ENCODE measurements around the gene HMOX1. TPM values are rescaled to one million over a fixed set of nuclear protein-coding genes. Genes with fewer than 3 reads are reported as not detected.

Gene HMOX1
- total and polyA plus RNA-seq, 2 of the 8 experiments (the other 6 are each of a cell fraction or from before 2014, with no cell fraction given), result 25.0 to 41.6 TPM

DNA sequence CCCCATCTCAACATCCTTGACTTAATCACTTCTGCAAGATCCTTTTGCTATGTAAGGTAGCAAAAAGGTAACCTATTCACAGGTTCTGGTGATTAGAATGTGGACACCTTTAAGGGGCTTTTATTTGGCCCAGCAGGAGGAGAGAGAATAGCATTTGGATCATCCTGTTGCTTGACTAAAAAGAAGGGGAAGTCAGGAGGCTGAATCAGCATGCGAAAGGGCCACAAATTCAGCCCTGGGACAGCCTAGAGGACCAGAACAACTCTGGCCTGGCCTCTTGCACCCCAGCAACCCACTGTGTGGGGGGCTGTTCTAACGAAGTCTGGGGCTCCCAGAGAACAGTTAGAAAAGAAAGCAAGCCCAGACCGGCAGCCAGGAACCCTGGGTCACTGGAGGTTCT lies 3.2 kb upstream of the HMOX1 start:
- Histone ChIP-seq H2BK15ac (ENCODE audit: low read length) (no peak overlapping the region), H2BK120ac (replicated peaks; ENCODE audit: low read depth, low read length) (peak overlapping the region; percentile 67), H3K18ac (ENCODE audit: extremely low read depth, low read length) (peak overlapping the region; percentile 84), H3K27me3 (replicated peaks in 1 of 4; ENCODE audit: control insufficient read depth in 3 of 4, extremely low read depth in 1 of 4, insufficient read depth in 3 of 4, low read length in 3 of 4) (no peaks in the 10 kb centered on the region; a peak in 1 of 7 replicates), H4K5ac (ENCODE audit: insufficient read length, low read depth, low read length) (peak overlapping the region; percentile 8), H3K56ac (replicated peaks; ENCODE audit: insufficient read length, low read depth, low read length) (no peak overlapping the region), H2BK12ac (ENCODE audit: low read depth, low read length) (peak overlapping the region; percentile 91; the same call in 1 of the 2 replicates), H3K9me3 (ENCODE audit: insufficient read depth in 2 of 2, low read depth in 1 of 2, low read length in 1 of 2) (no peaks in the 10 kb centered on the region), H3K4me3 (ENCODE audit: extremely low read depth in 1 of 4, insufficient read depth in 2 of 4, low read depth in 3 of 4, low read length in 4 of 4) (no peak overlapping the region), H3K14ac (ENCODE audit: insufficient read length) (no peak overlapping the region), H2BK20ac (ENCODE audit: low read length) (peak overlapping the region; percentile 40; the same call in 1 of the 2 replicates), H3K79me2 (ENCODE audit: control insufficient read depth in 1 of 2, insufficient read depth in 2 of 2, low read length in 2 of 2) (peaks cover 0 to 4% of the 10 kb centered on the region in 2 experiments; a peak in 1 of 4 replicates), H3K9ac (replicated peaks in 1 of 4; ENCODE audit: extremely low read depth in 1 of 4, low read depth in 3 of 4, low read length in 3 of 4) (peak overlapping the region in 1 of 4 experiments; percentile 20; a peak in 2 of 7 replicates), H3K4me1 (replicated peaks in 1 of 4; ENCODE audit: control insufficient read depth in 3 of 4, insufficient read depth in 4 of 4, low read length in 3 of 4) (peaks cover 22 to 31% (median 26%) of the 10 kb centered on the region in 4 experiments), H3K23ac (ENCODE audit: insufficient read length) (no peak overlapping the region), H3K36me3 (ENCODE audit: control insufficient read depth in 2 of 4, insufficient read depth in 4 of 4, low read length in 3 of 4) (no peaks in the 10 kb centered on the region), H4K91ac (replicated peaks; ENCODE audit: insufficient read length, low read length) (peak overlapping the region; percentile 59), H3K27ac (ENCODE audit: low read depth, low read length) (peak overlapping the region; percentile 80; the same call in 1 of the 2 replicates), H4K20me1 (replicated peaks in 1 of 2; ENCODE audit: control insufficient read depth in 1 of 2, insufficient read depth in 2 of 2, low read length in 2 of 2) (no peaks in the 10 kb centered on the region), H2AK5ac (ENCODE audit: low read depth, low read length) (0 out of 2 replicates have a peak overlapping the region, but pooled peaks have one; percentile 43), H3K23me2 (ENCODE audit: low read depth, low read length) (peaks cover 8% of the 10 kb centered on the region; the same call in 1 of the 2 replicates), H2BK5ac (ENCODE audit: low read depth, low read length) (peak overlapping the region; percentile 95), H3K79me1 (ENCODE audit: low read depth, low read length) (peaks cover 2% of the 10 kb centered on the region; the same call in 1 of the 2 replicates), H2AFZ (ENCODE audit: low read length) (no peak overlapping the region), H3K4me2 (ENCODE audit: insufficient read depth in 1 of 2, low read depth in 2 of 2, low read length in 2 of 2) (peak overlapping the region; percentile 28 to 30; a peak in 3 of 4 replicates), H3K4ac (replicated peaks; ENCODE audit: insufficient read length, low read depth, low read length) (peak overlapping the region; percentile 55), H4K8ac (ENCODE audit: extremely low read depth, insufficient read depth, low read length) (no peak overlapping the region)
- FAIRE-seq (no peak), DNase-seq (ENCODE audit: low read depth in 1 of 2, low spot score in 2 of 2) (no peak)
- CTCF ChIA-PET (ENCODE audit: partially characterized antibody), result no interaction called here
- 11% methylated on average over 3 of the region's 3 CpGs; no CpG with 5 or more reads in 1 of the 2 experiments for WGBS, 2 experiments (ENCODE audit: extremely low coverage in 1 of 2, insufficient coverage in 1 of 2, insufficient read length in 1 of 2, insufficient replicate concordance in 2 of 2, low coverage in 1 of 2, low lambda C conversion rate in 2 of 2, missing lambda C conversion rate in 1 of 2)
- TF ChIP-seq MAFK (IDR thresholded peaks at IDR 0.05; ENCODE audit: low read depth, low read length) (no peak; the same call in 1 of the 2 replicates), RXRA (IDR thresholded peaks at IDR 0.05; ENCODE audit: insufficient read depth, low read depth, low read length) (no peak), GTF2F1 (IDR thresholded peaks at IDR 0.05; ENCODE audit: borderline replicate concordance, low read depth, low read length) (no peak), BACH1 (IDR thresholded peaks at IDR 0.05; ENCODE audit: low read length) (peak; percentile 78), RNF2 (IDR thresholded peaks at IDR 0.05; ENCODE audit: borderline replicate concordance, low read depth, low read length, missing control alignments, poor library complexity, severe bottlenecking) (no peak), MAX (IDR thresholded peaks at IDR 0.05) (0 out of 2 replicates have a peak, but pooled peaks have one; percentile 7)
- POLR2A ChIA-PET (ENCODE audit: partially characterized antibody), result interaction anchor here (1.1 to 57.4 kb wide), 2 partner anchors 27 to 37 kb away, joined by 9 to 1995 read pairs; partner anchors contain the start of gene MCM5
